Chondrocyte (in vitro differentiated cells): Measurements from ENCODE around the gene FBP2. TPM values are rescaled to one million over a fixed set of nuclear protein-coding genes. Genes with fewer than 3 reads are reported as not detected.
"Not testable (repeated sequence)": the region's sequence is repeated elsewhere in the genome, so short reads cannot be mapped to it uniquely, and the experiment has no call there.

Experiments used
- DNase-seq: peaks from one replicate; pipeline ENCODE4 v3.0.0; 2021; ENCODE audit warnings: mixed read lengths, low spot score
- H3K27ac Mint-ChIP-seq: one replicate; pipeline ENCODE4 v1.8.0; 2021; ENCODE audit warnings: mild to moderate bottlenecking, moderate library complexity, mixed read lengths; ENCODE audit not compliant: unreplicated experiment
- H3K27me3 Mint-ChIP-seq: 2 replicates; pipeline ENCODE4 v1.8.0; 2021; ENCODE audit warnings: low read depth, mixed read lengths
- H3K36me3 Mint-ChIP-seq: 2 replicates; pipeline ENCODE4 v1.8.0; 2021; ENCODE audit warnings: low read depth, mixed read lengths
- H3K4me1 Mint-ChIP-seq: 2 replicates; pipeline ENCODE4 v1.8.0; 2021; ENCODE audit warnings: low read depth, mild to moderate bottlenecking, mixed read lengths
- H3K4me3 Mint-ChIP-seq: one replicate; pipeline ENCODE4 v1.8.0; 2021; ENCODE audit warnings: mild to moderate bottlenecking, moderate library complexity, mixed read lengths; ENCODE audit not compliant: unreplicated experiment
- H3K9me3 Mint-ChIP-seq: 2 replicates; pipeline ENCODE4 v1.8.0; 2021; ENCODE audit warnings: low read depth, mixed read lengths
- CTCF ChIP-seq: fragments of 200-600 bp; sonication (generic); IDR thresholded peaks from 2 replicates; pipeline ENCODE4 v1.5.0; 2021; ENCODE audit warnings: antibody characterized with exemption, mild to moderate bottlenecking, moderate library complexity
- total RNA-seq: library from RNA; stranded (reverse); gene quantifications from 3 replicates; pipeline ENCODE4 v1.2.1, GENCODE V29; 2021

The FBP2 gene
- total RNA-seq, 1 donor from 2014 or later: not detected

- H3K36me3 Mint-ChIP-seq: peaks cover 14% of the 10 kb centered on the region
- peaks cover under 1% of the 10 kb centered on the region for H3K27me3 Mint-ChIP-seq
- TF ChIP-seq CTCF: no peak
- H3K27ac Mint-ChIP-seq: no peak overlapping the region
- no peak for DNase-seq
- H3K9me3 Mint-ChIP-seq: peaks cover 4% of the 10 kb centered on the region
- H3K4me3 Mint-ChIP-seq: no peak overlapping the region
- H3K4me1 Mint-ChIP-seq: no peaks in the 10 kb centered on the region
These were observed 27.1 kb downstream of the FBP2 start for GRCh38 chr9:94566550-94566949.

GRCh38 chr9:94564279-94564678, 29.3 kb downstream of the FBP2 start:
- not testable (repeated sequence) for H3K4me3 Mint-ChIP-seq, H3K27me3 Mint-ChIP-seq, DNase-seq, H3K27ac Mint-ChIP-seq, H3K4me1 Mint-ChIP-seq, H3K9me3 Mint-ChIP-seq
- H3K36me3 Mint-ChIP-seq: peaks cover 22% of the 10 kb centered on the region

GRCh38 chr9:94563548-94563947, 30.1 kb downstream of the FBP2 start:
- DNase-seq: no peak
- Mint-ChIP-seq H3K9me3 (peaks cover 4% of the 10 kb centered on the region), H3K4me3 (no peak overlapping the region), H3K27ac (no peak overlapping the region), H3K27me3 (no peaks in the 10 kb centered on the region), H3K4me1 (no peaks in the 10 kb centered on the region), H3K36me3 (peaks cover 22% of the 10 kb centered on the region)
- no peak for TF ChIP-seq CTCF

GRCh38 chr9:94560237-94560636, 33.4 kb downstream of the FBP2 start:
- no peak for DNase-seq
- peaks cover 21% of the 10 kb centered on the region for H3K36me3 Mint-ChIP-seq
- H3K27ac Mint-ChIP-seq: no peak overlapping the region
- H3K27me3 Mint-ChIP-seq: no peaks in the 10 kb centered on the region
- no peak for TF ChIP-seq CTCF
- H3K4me1 Mint-ChIP-seq: no peaks in the 10 kb centered on the region
- peaks cover 4% of the 10 kb centered on the region for H3K9me3 Mint-ChIP-seq
- H3K4me3 Mint-ChIP-seq: no peak overlapping the region

GRCh38 chr9:94557376-94557775, 36.2 kb downstream of the FBP2 start:
- TF ChIP-seq CTCF: no peak
- Mint-ChIP-seq H3K36me3 (peaks cover 13% of the 10 kb centered on the region), H3K4me3 (no peak overlapping the region), H3K27ac (no peak overlapping the region), H3K9me3 (no peaks in the 10 kb centered on the region), H3K4me1 (no peaks in the 10 kb centered on the region), H3K27me3 (no peaks in the 10 kb centered on the region)
- DNase-seq: no peak

- Mint-ChIP-seq H3K4me3 (no peak within 1 kb of the TSS), H3K27ac (no peak within 1 kb of the TSS), H3K36me3 (peaks cover 8% of the 10 kb centered on the region), H3K27me3 (no peaks in the 10 kb centered on the region), H3K9me3 (no peaks in the 10 kb centered on the region), H3K4me1 (no peaks in the 10 kb centered on the region)
- DNase-seq: no peak
- TF ChIP-seq CTCF: peak; percentile 82
These were observed 38.9 kb downstream of the FBP2 start, which contains the start of gene PCAT7 for GRCh38 chr9:94554439-94555331. TSS of gene PCAT7 (plus strand) at chr9:94555083.
